ENCODE data around the gene ACAP2.

DNA sequence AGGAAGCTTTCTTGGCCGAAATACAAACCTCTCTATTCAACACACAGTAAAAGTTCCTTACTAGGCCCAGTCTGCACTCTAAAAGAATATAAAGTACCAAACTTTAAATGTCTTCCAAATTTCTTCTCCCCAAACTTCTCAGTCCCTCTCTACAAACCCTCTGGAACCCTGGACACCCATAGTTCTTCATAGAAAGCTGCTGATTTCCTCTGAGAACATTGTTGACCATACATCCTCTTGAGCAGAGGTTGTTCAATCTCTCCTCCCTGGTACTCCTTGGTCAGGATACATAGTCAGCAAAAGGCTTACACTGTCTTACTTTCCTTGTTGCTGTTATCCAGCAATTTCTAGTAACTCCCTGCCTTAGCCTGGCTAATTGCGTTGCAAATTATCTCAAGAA is 3.1 kb upstream of the ACAP2 start:
- TF ChIP-seq POLR2AphosphoS5 (IDR thresholded peaks at IDR 0.05), result no peak
- TF ChIP-seq, protein P1, sequence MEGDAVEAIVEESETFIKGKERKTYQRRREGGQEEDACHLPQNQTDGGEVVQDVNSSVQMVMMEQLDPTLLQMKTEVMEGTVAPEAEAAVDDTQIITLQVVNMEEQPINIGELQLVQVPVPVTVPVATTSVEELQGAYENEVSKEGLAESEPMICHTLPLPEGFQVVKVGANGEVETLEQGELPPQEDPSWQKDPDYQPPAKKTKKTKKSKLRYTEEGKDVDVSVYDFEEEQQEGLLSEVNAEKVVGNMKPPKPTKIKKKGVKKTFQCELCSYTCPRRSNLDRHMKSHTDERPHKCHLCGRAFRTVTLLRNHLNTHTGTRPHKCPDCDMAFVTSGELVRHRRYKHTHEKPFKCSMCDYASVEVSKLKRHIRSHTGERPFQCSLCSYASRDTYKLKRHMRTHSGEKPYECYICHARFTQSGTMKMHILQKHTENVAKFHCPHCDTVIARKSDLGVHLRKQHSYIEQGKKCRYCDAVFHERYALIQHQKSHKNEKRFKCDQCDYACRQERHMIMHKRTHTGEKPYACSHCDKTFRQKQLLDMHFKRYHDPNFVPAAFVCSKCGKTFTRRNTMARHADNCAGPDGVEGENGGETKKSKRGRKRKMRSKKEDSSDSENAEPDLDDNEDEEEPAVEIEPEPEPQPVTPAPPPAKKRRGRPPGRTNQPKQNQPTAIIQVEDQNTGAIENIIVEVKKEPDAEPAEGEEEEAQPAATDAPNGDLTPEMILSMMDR (IDR thresholded peaks at IDR 0.05), result no peak
- no peak for TF ChIP-seq POLR2A (IDR thresholded peaks at IDR 0.05)
- no peak for TF ChIP-seq EP300 (IDR thresholded peaks at IDR 0.05)

All from suprapubic skin (tissue), 4 donors.